H9 (cell line): ENCODE data around the gene ARMH3. TPM values are rescaled to one million over a fixed set of nuclear protein-coding genes. Genes with fewer than 3 reads are reported as not detected.
A peak's percentile ranks its signal among the peaks of the same experiment; 100 is the strongest.

Source experiments
- DNase-seq: peaks from one replicate; pipeline ENCODE4 v3.0.0-alpha.2; 2017
- H2AFZ ChIP-seq: one replicate; pipeline ENCODE4 v1.6.1; 2013; ENCODE audit warnings: mild to moderate bottlenecking, low read length, control low read depth, moderate library complexity
- H2AK5ac ChIP-seq: 2 replicates; pipeline ENCODE4 v1.6.1; 2013; ENCODE audit warnings: low read length, control low read depth, mixed read lengths; ENCODE audit not compliant: insufficient read length
- H2BK120ac ChIP-seq: one replicate; pipeline ENCODE4 v1.6.1; 2013; ENCODE audit warnings: low read depth, mild to moderate bottlenecking, low read length, control low read depth, inconsistent platforms; ENCODE audit not compliant: poor library complexity, severe bottlenecking
- H2BK12ac ChIP-seq: 2 replicates; pipeline ENCODE4 v1.6.1; 2013; ENCODE audit warnings: low read length, control low read depth, mixed read lengths, low read depth; ENCODE audit not compliant: insufficient read length
- H2BK15ac ChIP-seq: 2 replicates; pipeline ENCODE4 v1.6.1; 2013; ENCODE audit warnings: low read depth, low read length, control low read depth
- H2BK20ac ChIP-seq: one replicate; pipeline ENCODE4 v1.6.1; 2013; ENCODE audit warnings: low read depth, mild to moderate bottlenecking, low read length, control low read depth, inconsistent platforms; ENCODE audit not compliant: poor library complexity, severe bottlenecking
- H2BK5ac ChIP-seq: 2 replicates; pipeline ENCODE4 v1.6.1; 2013; ENCODE audit warnings: low read length, control low read depth, mixed read lengths; ENCODE audit not compliant: insufficient read length
- H3K14ac ChIP-seq: 2 replicates; pipeline ENCODE4 v1.6.1; 2013; ENCODE audit warnings: low read length, control low read depth; ENCODE audit not compliant: insufficient read depth
- H3K18ac ChIP-seq: 2 replicates; pipeline ENCODE4 v1.6.1; 2013; ENCODE audit warnings: low read depth, mild to moderate bottlenecking, mixed read lengths, low read length, control low read depth; ENCODE audit not compliant: insufficient read length
- H3K23ac ChIP-seq: 2 replicates; pipeline ENCODE4 v1.6.1; 2013; ENCODE audit warnings: low read length, control low read depth, mixed read lengths, low read depth; ENCODE audit not compliant: insufficient read length
- H3K23me2 ChIP-seq: 2 replicates; pipeline ENCODE4 v1.6.1; 2013; ENCODE audit warnings: low read depth, mild to moderate bottlenecking, mixed read lengths, low read length, control low read depth; ENCODE audit not compliant: insufficient read length, poor library complexity, severe bottlenecking
- H3K27ac ChIP-seq: 2 replicates; pipeline ENCODE4 v1.5.1; 2013; ENCODE audit warnings: low read length, control low read depth, mixed read lengths, low read depth; ENCODE audit not compliant: insufficient read length
- H3K27me3 ChIP-seq: 2 replicates; pipeline ENCODE4 v1.6.1; 2013; ENCODE audit warnings: low read length, control low read depth, inconsistent platforms; ENCODE audit not compliant: insufficient read depth
- H3K4ac ChIP-seq: 2 replicates; pipeline ENCODE4 v1.6.1; 2013; ENCODE audit warnings: low read depth, mild to moderate bottlenecking, control low read depth, inconsistent platforms, low read length, moderate library complexity
- H3K4me1 ChIP-seq: 2 replicates; pipeline ENCODE4 v1.6.1; 2013; ENCODE audit warnings: low read length, control low read depth, inconsistent platforms; ENCODE audit not compliant: insufficient read depth
- H3K4me2 ChIP-seq: 2 replicates; pipeline ENCODE4 v1.6.1; 2013; ENCODE audit warnings: low read length, control low read depth, mixed read lengths; ENCODE audit not compliant: insufficient read length, insufficient read depth
- H3K56ac ChIP-seq: 2 replicates; pipeline ENCODE4 v1.6.1; 2013; ENCODE audit warnings: low read depth, mild to moderate bottlenecking, mixed read lengths, low read length, control low read depth; ENCODE audit not compliant: insufficient read length
- H3K79me1 ChIP-seq: 2 replicates; pipeline ENCODE4 v1.6.1; 2013; ENCODE audit warnings: low read depth, mild to moderate bottlenecking, moderate library complexity, low read length, control low read depth, inconsistent platforms; ENCODE audit not compliant: insufficient read depth, poor library complexity, severe bottlenecking
- H3K79me2 ChIP-seq: 2 replicates; pipeline ENCODE4 v1.6.1; 2013; ENCODE audit warnings: low read length, control low read depth, inconsistent platforms; ENCODE audit not compliant: insufficient read depth
- H3K9ac ChIP-seq: 2 replicates; pipeline ENCODE4 v1.6.1; 2013; ENCODE audit warnings: low read length, control low read depth, mixed read lengths; ENCODE audit not compliant: insufficient read length; ENCODE audit errors: extremely low read depth
- H3K9me3 ChIP-seq: one replicate; pipeline ENCODE4 v1.6.1; 2013; ENCODE audit warnings: low read depth, low read length, inconsistent platforms; ENCODE audit not compliant: control insufficient read depth
- H3T11ph ChIP-seq: one replicate; pipeline ENCODE4 v1.6.1; 2013; ENCODE audit warnings: mild to moderate bottlenecking, low read length, control low read depth, inconsistent platforms
- H4K20me1 ChIP-seq: one replicate; pipeline ENCODE4 v1.6.1; 2013; ENCODE audit not compliant: control insufficient read depth, insufficient read length, insufficient read depth
- H4K5ac ChIP-seq: 2 replicates; pipeline ENCODE4 v1.6.1; 2013; ENCODE audit warnings: low read depth, mild to moderate bottlenecking, mixed read lengths, low read length, control low read depth; ENCODE audit not compliant: insufficient read length
- H4K8ac ChIP-seq: replicated peaks from 2 replicates; pipeline ENCODE4 v1.6.1; 2013; ENCODE audit warnings: low read length, control low read depth, mixed read lengths, low read depth; ENCODE audit not compliant: insufficient read length
- H4K91ac ChIP-seq: 2 replicates; pipeline ENCODE4 v1.6.1; 2013; ENCODE audit warnings: low read depth, mild to moderate bottlenecking, moderate library complexity, mixed read lengths, low read length, control low read depth; ENCODE audit not compliant: insufficient read length
- H3K27ac Mint-ChIP-seq, 3 experiments: 2 replicates in 2 of 3; 3 replicates in 1 of 3; pipeline ENCODE4 v1.8.0; 2020 to 2021; ENCODE audit warnings: mixed read lengths in 3 of 3, mild to moderate bottlenecking in 1 of 3, moderate library complexity in 1 of 3
- H3K27me3 Mint-ChIP-seq: 2 replicates; pipeline ENCODE4 v1.8.0; 2021; ENCODE audit warnings: low read depth, mild to moderate bottlenecking, moderate library complexity, mixed read lengths
- H3K36me3 Mint-ChIP-seq, 3 experiments: 2 replicates in 2 of 3; 3 replicates in 1 of 3; pipeline ENCODE4 v1.8.0; 2020 to 2021; ENCODE audit warnings: low read depth in 3 of 3, mixed read lengths in 3 of 3; ENCODE audit not compliant: insufficient read depth in 1 of 3
- H3K4me1 Mint-ChIP-seq, 2 experiments: 2 replicates each; pipeline ENCODE4 v1.8.0; 2020; ENCODE audit warnings: mixed read lengths in 2 of 2
- H3K4me3 Mint-ChIP-seq, 2 experiments: 2 replicates in 1 of 2; 3 replicates in 1 of 2; pipeline ENCODE4 v1.8.0; 2020 to 2021; ENCODE audit warnings: mild to moderate bottlenecking in 2 of 2, mixed read lengths in 2 of 2, moderate library complexity in 1 of 2
- H3K9me3 Mint-ChIP-seq, 2 experiments: 2 replicates in 1 of 2; 3 replicates in 1 of 2; pipeline ENCODE4 v1.8.0; 2020; ENCODE audit warnings: mild to moderate bottlenecking in 2 of 2, mixed read lengths in 2 of 2, moderate library complexity in 1 of 2
- WGBS: extraction: QIAGEN DNeasy Blood & Tissue Kit; methylation state at CpG from one replicate; pipeline ENCODE4 v1.1.7; 2013; ENCODE audit warnings: missing lambda C conversion rate, low lambda C conversion rate, mixed read lengths; ENCODE audit not compliant: insufficient read length; ENCODE audit errors: extremely low coverage; 5-methylcytosine and 5-hydroxymethylcytosine counted together
- total RNA-seq: library from RNA; stranded (reverse); gene quantifications from 2 replicates; pipeline ENCODE4 v1.2.1, GENCODE V29; 2021
- TF ChIP-seq, protein P1 (sequence below): fragments of 200-600 bp; sonication (generic); conservative IDR thresholded peaks from 3 replicates; pipeline ENCODE4 v1.8.0; 2021; ENCODE audit warnings: antibody characterized with exemption, mild to moderate bottlenecking

Gene ARMH3
- total RNA-seq, 1 experiment from 2014 or later: 20.4 TPM

DNA sequence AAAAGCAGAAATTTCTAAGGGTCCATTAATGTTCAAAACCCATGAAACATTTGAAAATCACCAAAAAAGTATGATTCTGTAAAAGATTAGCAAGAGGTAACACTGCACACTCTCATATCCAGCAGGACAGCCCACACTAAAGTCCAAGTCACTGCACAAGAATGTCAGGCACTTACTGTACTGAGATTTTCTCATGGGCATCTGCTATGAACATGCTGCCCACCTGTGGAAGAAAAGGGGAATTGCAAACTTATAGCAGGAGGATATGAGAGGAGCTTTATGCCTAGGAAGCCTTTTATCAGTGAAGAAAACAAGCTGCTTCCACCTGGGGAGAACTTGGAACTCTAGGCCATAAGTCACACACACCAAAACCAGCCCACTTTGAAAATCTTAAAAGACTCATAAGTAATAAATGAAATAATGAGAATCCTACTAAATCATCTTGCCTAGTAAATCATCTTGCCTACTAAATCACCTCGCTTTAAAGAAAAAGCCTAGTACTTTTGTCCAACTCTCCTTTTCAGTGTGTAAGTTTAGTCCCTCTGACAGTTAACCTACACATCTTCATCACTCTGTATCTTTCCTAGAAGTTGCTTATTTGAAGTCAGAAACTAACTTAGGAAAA is 46.1 kb downstream of the ARMH3 start:
- H4K5ac ChIP-seq: no peak overlapping the region
- H4K8ac ChIP-seq: no peak overlapping the region
- Mint-ChIP-seq H3K27ac (no peak overlapping the region; a peak in 1 of 7 replicates), H3K9me3 (no peaks in the 10 kb centered on the region), H3K4me1 (peaks cover 8 to 9% of the 10 kb centered on the region in 2 experiments), H3K27me3 (no peaks in the 10 kb centered on the region), H3K4me3 (no peak overlapping the region), H3K36me3 (peaks cover 0 to 26% (median 19%) of the 10 kb centered on the region in 3 experiments; a peak in 5 of 7 replicates)
- H3K18ac ChIP-seq: no peak overlapping the region
- no CpG with 5 or more reads among the region's 1 CpG for WGBS
- H2BK120ac ChIP-seq: no peak overlapping the region
- no peak overlapping the region for H2BK5ac ChIP-seq
- H3K79me2 ChIP-seq: no peaks in the 10 kb centered on the region
- no peaks in the 10 kb centered on the region for H3K79me1 ChIP-seq
- DNase-seq: peak; percentile 52
- no peak overlapping the region for H2BK15ac ChIP-seq
- H3K27ac ChIP-seq: no peak overlapping the region
- H3K56ac ChIP-seq: no peak overlapping the region
- H2BK12ac ChIP-seq: no peak overlapping the region
- H3K4ac ChIP-seq: no peak overlapping the region
- no peak overlapping the region for H2BK20ac ChIP-seq
- H4K91ac ChIP-seq: no peak overlapping the region
- no peaks in the 10 kb centered on the region for H3K9me3 ChIP-seq
- no peak overlapping the region for H2AK5ac ChIP-seq
- no peak overlapping the region for H3T11ph ChIP-seq
- no peaks in the 10 kb centered on the region for H3K27me3 ChIP-seq
- no peaks in the 10 kb centered on the region for H3K23me2 ChIP-seq
- no peaks in the 10 kb centered on the region for H4K20me1 ChIP-seq
- H3K14ac ChIP-seq: no peak overlapping the region
- TF ChIP-seq, protein P1, sequence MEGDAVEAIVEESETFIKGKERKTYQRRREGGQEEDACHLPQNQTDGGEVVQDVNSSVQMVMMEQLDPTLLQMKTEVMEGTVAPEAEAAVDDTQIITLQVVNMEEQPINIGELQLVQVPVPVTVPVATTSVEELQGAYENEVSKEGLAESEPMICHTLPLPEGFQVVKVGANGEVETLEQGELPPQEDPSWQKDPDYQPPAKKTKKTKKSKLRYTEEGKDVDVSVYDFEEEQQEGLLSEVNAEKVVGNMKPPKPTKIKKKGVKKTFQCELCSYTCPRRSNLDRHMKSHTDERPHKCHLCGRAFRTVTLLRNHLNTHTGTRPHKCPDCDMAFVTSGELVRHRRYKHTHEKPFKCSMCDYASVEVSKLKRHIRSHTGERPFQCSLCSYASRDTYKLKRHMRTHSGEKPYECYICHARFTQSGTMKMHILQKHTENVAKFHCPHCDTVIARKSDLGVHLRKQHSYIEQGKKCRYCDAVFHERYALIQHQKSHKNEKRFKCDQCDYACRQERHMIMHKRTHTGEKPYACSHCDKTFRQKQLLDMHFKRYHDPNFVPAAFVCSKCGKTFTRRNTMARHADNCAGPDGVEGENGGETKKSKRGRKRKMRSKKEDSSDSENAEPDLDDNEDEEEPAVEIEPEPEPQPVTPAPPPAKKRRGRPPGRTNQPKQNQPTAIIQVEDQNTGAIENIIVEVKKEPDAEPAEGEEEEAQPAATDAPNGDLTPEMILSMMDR: peak; percentile 93
- H2AFZ ChIP-seq: no peak overlapping the region
- H3K23ac ChIP-seq: no peak overlapping the region
- H3K9ac ChIP-seq: no peak overlapping the region
- H3K4me1 ChIP-seq: no peaks in the 10 kb centered on the region
- no peak overlapping the region for H3K4me2 ChIP-seq
